NCI-H345 (cell line): ENCODE results near the gene OR2A7.
"Not testable (repeated sequence)": the region's sequence is repeated elsewhere in the genome, so short reads cannot be mapped to it uniquely, and the experiment has no call there.

Source experiments
- DNase-seq: peaks from one replicate; lab custom pipeline; 2025; lab: John Stamatoyannopoulos, UW

The OR2A7 gene, protein sequence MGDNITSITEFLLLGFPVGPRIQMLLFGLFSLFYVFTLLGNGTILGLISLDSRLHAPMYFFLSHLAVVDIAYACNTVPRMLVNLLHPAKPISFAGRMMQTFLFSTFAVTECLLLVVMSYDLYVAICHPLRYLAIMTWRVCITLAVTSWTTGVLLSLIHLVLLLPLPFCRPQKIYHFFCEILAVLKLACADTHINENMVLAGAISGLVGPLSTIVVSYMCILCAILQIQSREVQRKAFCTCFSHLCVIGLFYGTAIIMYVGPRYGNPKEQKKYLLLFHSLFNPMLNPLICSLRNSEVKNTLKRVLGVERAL

DNA sequence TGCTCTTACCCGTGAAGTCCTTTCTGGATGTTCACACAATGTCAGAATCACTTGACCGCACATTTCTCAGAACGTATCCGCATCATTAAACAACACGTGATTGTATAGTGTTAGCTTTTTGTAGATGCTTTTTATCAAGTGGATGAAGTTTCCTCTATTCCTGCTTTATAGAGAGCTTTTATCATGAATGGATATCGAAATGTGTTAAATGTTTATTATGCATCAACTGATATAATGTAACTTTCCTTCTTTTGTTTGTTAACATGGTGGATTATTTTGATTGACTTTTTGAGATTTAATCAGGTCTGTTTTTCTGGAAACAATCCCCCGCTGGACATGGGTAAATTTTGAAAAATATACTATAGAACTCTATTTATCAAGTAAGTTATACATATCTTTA is at the start of gene OR2A7:
Gene OR2A7 (minus strand): TSS at position 101 of the 400 bp plus-strand sequence. CDS start 5,164 bp downstream, outside the sequence.
- not testable (repeated sequence) for DNase-seq

DNA sequence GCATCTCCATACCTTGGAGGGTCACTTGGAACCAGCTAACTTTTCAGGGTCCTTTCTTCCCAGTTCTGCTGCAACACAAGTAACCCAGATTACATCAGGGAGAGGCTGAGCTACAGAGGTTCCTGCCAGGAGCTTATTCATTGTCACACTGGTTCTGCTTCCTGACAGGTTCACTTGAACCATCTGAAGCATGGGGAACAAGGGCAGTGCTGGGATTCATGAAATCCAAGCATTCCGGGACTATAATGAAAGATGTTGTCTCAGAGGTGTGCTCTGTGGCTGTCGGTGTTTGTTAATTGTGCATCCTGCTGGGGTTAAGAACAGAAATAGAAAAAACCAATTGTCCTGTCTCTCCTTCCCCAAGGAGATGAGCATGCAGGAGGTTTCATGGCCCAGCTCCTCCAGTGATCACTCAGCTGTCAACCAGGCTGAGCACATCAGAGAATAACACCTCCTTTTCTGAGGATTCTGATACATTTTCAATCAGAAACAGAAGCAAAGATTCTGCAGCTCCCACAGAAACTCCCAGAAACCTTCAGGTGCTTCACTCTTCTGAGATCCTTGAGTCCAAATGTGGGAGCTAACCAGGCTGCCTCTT is 47.4 kb upstream of the OR2A7 start, which contains the start of gene OR2A1:
Gene OR2A1 (plus strand): TSS at position 548 of the 598 bp plus-strand sequence. CDS start 5,706 bp downstream, outside the sequence.
- DNase-seq = not testable (repeated sequence)

DNA sequence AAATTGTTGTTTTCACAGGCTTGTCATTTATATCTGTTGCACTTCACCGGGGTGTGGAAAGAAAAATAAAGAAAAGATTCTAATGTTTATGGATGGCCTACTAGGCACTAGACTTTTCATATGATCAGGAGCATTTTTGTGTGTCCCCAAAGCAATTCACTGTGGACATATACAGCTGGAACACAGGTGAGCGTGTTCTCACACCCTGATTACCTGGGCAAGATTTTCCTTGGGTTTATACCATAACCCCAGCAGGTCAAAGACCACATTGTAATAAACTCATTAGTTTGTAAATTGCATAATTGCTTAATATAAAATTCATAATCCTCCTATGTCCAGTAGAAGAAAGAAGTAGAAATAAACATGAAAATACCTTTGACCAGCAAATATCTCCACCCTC is 46.6 kb upstream of the OR2A7 start:
- DNase-seq = not testable (repeated sequence)

DNA sequence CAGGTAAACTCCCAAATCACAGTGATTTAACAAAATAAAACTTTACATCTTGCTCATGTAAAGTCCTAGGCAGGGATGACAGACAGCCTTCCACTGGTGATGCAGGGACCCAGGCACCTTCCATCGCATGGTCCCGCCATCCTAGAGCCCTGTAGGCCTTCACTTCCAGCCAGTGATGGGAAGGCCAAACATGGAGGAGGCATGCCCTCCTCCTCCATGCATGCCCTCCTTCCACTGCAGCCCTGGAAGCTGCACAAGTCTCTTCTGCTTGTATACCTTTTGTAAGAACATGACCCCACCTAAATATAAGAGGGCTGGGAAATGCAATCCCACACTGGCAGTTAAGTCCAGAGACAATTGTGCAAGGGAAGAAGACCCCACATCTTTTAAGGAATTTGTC is 45.1 kb upstream of the OR2A7 start:
- not testable (repeated sequence) for DNase-seq

DNA sequence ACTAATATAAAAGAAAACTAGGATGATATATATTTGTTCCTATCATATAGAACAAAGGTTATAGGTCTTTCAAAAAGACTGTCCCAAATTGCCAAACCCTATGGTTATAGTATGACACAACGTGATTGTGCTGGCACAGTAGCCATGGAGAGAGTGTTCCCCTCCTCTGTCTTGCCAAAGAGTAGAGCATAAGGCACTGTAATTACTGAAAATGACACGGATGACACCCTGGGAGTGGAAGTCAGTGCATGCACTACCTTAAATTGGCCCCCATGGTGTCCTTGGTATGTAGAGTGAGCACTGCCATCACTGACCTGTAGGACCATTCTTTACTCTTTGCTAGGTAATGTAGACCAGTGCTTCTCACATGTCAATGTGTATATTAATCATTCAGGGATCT is 40.6 kb upstream of the OR2A7 start:
- not testable (repeated sequence) for DNase-seq

DNA sequence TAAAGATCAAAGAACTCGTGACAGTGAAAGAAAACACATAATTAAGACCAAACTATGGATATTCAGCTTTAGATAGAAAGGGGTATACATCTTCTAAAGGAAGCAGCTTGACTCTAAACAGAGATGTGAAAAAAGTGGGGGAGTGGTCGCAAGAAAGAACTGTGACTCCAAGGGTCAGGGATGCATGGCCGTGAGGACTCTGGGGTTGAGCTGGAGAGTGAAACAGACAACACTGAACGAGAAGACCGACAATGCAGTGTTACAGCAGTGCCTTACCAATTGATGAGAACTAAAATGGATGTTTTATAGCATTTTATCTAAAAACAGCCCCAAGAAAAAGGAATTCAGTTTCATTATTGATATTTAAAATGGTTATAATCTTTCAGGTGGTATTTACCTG is 39.0 kb upstream of the OR2A7 start:
- not testable (repeated sequence) for DNase-seq

DNA sequence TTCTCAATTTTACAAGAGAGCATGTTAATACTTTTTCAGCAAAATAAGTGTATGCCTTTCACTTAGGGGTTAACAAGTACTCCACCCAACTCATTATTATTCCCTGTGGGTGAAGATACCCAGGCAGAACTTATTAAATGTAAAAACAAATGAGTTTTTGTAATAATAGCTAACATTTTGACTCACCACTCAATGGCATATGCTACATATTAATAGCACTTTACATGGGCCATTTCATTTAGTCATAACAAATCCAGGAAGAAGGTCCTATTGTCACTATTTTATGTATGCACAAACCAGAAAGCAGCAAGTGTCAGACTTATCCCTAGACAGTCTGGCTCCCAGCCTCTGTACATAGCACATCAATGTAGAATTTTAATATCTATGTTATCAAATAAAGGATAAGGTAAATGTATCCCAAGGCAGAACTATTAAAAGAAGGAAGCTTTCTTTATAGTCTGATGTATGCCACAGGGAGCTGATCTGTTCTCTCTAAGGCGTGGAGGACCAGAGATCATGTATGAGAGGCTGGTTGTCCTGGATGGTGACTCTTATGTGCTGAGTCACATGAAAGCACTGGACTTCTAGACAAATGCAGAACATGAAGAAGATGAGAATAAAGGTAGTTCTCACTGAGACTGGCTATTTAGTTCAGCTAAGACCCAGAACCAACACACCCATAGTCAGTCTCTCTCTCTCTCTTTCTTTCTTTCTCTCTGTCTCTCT is 38.1 kb upstream of the OR2A7 start:
- DNase-seq = not testable (repeated sequence)

DNA sequence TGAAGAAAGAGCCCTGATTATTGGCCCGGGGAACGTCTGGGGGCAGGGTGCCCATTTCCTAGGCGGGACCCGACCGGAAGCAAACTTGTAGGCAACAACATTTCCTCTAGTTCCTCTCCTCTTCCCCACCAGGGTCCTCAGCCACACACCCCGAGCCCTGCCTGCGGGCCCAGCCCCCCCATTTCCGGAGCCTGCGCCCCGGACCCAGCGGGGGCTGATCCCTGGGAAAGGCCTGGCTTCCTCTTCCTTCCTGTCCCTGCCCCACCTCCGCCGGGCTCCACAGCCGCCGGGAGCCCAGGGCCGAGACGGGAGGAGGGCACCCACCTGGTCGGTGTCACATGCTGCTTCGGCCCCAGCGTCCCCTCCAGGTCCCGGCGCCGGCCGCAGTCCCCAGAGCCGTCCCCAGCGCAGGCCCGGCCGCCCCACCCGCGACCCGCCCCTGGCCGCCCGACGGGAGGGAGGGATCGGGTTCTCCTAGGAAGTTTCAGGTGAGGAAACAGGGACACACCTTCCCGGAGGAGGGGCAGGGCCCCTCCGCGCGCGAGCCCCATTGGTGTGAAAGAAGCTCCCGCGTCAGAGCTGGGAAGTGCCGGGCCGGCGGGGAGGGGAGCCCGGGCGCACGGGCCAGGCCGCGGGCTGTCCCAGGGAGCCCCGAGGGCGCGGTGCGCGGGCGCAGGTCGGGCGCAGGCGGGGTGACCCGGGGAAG is 29.4 kb upstream of the OR2A7 start:
- not testable (repeated sequence) for DNase-seq

DNA sequence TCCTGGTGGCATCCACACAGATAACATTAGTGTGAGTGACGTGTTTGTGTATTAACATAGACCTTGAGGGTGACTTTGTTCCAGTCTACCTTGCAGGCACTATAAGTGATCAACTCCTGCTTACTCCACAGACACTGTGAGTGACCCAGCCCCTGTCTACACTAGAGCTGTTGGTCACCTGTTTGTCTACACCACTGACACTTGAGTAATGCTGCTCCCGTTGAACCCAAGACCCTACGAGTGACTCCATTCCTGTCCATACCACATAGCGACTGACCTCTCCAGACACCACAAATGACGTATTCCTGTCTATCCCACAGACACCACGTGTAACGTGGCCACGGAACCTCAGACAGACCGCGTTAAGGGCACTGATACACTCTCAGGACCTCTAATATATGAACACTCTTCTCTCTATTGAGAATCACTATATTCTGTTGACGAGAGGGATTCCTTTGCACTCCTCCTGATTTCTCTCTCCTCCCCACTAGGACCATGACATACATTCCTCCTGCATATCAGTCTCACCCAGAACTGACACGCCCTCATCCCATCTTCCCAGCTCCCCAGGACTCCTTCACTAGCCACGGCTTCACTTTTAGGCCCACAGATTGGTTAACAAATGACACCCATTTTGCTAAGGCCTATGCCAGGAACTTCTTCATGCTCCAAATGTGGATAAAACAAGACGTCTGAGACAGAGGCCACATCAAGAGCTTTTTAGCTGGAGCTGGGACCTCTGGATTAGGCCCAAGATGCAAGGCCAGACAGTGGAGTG is 28.0 kb upstream of the OR2A7 start:
- DNase-seq = not testable (repeated sequence)

DNA sequence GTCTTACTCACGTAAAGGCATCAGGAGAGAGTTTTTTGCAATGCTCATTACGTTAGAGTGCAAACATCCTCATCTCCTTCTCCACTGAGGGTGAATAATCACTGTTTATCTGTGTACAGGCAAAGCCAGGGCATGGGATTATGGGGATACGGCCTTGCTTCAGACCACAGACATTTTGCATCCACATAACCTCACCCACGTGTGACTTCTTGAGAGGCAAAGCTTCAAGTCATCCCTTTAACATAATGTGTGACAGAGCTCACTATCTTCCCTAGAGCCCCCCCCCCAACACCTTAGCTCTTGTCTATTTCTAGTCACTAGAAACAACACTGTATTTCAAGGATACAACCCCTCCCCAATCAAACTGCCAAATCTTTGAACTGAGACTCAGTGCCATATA is 27.0 kb upstream of the OR2A7 start:
- not testable (repeated sequence) for DNase-seq

DNA sequence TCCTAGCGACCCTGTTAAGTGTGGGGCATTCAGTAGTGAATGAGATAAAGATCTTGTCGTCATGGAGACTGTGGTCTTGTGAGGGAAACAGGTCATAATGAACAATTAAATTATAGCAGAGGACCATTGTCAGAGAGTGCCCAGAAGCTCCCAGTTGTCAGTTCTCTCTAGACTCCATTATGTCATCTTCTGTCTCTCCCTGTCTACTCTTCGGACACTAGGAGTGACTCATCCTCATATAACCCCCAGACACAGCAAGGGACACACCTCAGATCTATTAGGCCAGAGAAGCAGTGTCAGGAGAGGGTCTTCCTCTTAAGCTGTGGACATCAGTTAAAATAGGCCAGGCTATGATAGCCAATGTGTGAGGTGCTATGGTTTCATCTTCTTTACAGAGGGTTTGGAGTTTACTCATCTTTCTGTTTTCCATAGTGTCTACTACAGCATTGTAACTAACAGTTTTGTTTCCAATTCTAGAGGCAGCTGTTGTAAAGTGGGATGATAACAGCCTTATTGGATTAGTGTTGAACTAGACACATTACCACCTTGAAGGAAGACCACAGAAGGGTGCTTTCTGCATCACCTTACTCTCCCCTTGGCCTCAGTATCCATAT is 22.7 kb upstream of the OR2A7 start:
- DNase-seq = not testable (repeated sequence)

DNA sequence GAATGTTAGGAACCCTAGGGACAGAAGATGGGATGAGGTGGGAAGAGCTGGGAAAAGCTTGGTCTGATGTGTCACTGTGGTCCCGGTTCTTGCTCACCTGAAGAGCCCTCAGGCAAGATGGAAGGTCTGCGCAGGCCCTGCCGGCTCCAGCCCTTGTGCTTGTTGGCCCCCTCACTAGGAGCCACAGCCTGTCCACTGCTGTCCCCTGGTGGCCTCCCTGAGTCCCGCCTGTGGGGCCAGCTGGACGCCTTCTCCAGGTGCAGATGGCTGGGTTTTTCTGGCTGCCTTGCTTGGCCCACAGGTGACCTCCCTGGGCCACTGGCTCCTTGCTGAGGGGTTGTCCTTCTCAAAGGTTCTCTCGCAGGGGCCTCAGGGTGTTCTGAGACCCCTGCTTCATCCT is 19.1 kb upstream of the OR2A7 start:
- DNase-seq = not testable (repeated sequence)

DNA sequence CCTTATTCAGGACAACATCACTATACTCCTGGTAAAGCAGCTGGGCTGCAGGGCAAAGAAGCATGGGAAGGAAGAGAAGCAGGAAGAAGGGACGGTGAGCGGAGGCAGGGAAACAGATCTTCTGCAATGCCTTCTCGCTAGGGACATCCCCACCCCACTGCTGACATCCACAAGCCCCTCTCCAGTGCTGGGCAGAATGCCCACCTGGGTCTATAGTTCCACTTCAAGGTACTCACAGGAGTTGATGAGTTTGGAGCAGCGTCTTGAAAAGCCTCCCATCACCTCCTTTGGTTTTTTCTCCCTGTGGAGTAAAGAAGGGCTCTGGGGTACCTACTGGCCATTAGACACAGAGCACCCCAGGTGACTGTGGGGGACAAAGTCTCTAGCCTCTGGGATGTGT is 17.9 kb upstream of the OR2A7 start:
- not testable (repeated sequence) for DNase-seq

DNA sequence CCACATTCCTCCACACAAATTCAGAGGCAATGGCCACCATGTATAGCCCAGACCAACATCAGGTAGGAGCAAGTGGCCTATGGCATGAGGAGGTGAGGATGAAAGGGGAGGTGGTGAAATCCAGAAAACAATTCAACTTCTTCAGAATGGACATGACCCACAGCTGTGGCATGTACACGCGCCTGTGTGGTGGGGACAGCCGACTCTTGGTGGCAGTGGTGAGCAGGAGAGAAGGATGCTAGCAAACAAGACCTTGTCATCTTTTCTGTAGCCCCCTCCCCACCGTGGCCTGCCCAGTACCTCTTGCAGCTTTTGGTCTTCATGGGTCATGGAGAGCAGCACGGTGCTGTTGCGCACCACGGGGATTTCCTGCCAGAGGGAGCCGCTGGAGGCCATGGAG is 17.4 kb upstream of the OR2A7 start:
- DNase-seq = not testable (repeated sequence)

DNA sequence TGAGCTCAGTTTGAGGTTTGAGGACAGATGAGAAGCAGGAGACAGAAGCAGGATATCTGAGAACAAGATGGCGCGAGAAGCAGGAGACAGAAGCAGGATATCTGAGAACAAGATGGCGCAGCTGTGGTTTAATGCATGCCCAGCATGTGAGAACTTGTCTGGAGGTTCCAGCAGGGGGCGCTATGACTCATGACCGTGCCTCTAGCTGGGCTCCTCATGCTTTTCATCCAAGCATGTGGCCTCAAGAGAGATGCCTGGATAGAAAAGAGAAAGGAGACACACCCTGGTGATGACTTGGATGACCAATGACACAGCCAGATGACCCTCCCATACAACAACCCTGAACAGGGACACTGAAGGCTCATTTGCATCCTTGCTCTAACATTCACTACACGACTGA is 15.4 kb upstream of the OR2A7 start:
- DNase-seq = not testable (repeated sequence)

DNA sequence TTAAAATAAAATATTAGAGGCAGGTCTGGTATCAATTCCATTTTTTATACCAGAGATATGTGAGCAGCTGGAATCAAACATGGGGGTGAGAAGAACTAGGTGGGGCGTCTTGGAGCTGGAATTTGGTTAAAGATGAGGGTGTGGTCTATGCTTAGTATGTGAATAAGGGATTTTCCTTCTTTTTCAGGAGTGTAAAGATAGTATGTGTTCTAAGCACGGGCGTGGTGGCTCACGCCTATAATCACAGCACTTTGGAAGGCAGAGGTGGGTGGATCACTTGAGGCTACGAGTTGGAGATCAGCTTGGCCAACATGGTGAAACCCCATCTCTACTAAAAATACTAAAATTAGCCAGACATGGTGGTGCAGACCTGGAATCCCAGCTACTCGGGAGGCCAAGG is 10.7 kb upstream of the OR2A7 start:
- DNase-seq = not testable (repeated sequence)

DNA sequence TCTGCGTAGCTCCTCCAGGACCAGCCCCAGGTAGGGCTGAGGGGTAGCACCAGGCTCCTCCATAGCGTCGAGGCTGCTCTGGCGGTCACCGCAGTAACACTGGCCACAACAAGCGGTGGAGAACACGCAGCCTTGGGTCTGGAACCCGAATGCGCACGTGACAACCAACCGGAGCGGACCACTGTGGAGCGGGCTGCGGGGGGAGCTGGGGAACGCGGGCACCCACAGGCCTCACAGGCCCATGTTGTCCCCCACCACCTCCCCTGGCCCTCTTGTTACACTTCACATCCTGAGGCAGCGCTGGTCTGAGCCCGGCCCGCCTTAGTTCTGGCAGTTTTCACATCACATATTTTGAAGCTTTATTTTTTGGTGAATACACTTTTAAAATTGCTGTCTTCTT is 4.6 kb upstream of the OR2A7 start, which contains the start of gene CTAGE8:
Gene CTAGE8 (minus strand): TSS at position 101 of the 400 bp plus-strand sequence. CDS start 38 bp downstream, at position 63.
- DNase-seq = not testable (repeated sequence)

DNA sequence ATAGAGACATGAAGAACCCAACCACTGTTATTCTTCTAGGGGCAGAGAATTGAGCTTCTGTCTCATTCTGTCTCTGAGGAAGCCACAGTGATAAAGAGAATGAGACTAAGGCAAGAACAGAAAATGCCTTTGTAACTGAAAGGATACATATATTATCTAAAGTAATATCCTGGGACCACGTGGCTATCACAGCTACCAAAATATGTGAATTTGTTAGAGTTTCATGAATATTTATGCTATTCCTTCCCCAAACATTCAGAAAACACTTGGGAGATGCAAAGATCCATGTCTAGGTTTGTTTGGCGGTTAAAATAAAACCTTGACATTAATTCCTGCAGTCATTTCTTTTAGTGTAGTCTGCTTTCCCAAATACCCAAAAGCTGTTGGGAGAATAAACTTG is 2.5 kb downstream of the OR2A7 start:
- DNase-seq = not testable (repeated sequence)

DNA sequence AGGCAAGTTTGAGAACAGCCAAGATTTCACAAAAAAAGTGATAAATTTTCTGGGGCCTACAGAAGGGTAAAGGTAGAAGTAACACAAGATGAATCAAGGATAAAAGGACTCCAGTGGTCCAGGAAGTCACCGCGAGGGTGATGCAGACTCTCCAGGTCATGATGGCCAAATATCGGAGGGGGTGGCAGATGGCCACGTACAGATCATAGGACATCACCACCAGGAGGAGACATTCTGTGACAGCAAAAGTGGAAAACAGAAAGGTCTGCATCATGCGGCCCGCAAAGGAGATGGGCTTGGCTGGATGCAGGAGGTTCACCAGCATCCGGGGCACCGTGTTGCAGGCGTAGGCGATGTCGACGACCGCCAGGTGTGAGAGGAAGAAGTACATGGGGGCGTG is 5.5 kb downstream of the OR2A7 start:
- not testable (repeated sequence) for DNase-seq

DNA sequence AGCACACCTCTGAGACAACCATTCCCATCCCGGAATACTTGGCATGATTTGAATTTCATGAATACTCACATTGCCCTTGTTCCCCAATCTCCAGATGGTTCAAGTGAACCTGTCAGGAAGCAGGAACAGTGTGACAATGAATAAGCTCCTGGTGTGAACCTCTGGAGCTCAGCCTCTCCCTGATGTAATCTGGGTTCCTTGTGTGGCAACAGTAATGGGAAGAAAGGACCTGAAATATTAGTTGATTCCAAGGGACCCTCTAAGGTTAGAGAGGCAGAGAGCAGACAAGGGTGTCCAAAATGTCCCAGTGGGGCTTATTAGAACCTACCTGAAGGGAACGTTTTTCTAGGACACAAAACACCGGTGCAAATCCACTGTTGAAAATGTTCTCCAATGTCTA is 8.5 kb downstream of the OR2A7 start:
- DNase-seq = no peak

DNA sequence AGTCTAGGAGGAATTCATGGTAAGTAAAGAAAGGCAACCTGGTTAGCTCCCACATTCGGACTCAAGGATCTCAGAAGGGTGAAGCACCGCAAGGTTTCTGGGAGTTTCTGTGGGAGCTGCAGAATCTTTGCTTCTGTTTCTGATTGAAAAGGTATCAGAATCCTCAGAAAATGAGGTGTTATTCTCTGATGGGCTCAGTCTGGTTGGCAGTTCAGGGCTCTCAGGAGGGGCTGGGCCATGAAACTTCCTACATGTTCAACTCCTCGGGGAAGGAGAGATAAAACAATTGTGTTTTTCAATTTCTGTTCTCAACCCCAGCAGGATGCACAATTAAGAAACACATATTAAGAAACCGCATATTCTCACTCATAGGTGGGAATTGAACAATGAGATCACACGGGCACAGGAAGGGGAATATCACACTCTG is 9.1 kb downstream of the OR2A7 start:
- DNase-seq = no peak
